ENCODE data around the gene EFCAB8. TPM values are rescaled to one million over a fixed set of nuclear protein-coding genes. Genes with fewer than 3 reads are reported as not detected.
A peak's percentile ranks its signal among the peaks of the same experiment; 100 is the strongest.
"Not testable (repeated sequence)": the region's sequence is repeated elsewhere in the genome, so short reads cannot be mapped to it uniquely, and the experiment has no call there.

EFCAB8 gene
- total and polyA plus RNA-seq, 2 experiments from 2014 or later: 0.53 TPM; not detected in 1

- DNase-seq (ENCODE audit: low spot score): peak; percentile 3
- no peaks in the 10 kb centered on the region for H4K20me1 ChIP-seq (ENCODE audit: insufficient read depth, poor library complexity, severe bottlenecking)
- no peak overlapping the region for H3K27ac ChIP-seq
- no peaks in the 10 kb centered on the region for H3K9me2 ChIP-seq (replicated peaks; ENCODE audit: insufficient read depth)
- H3K27me3 ChIP-seq: no peaks in the 10 kb centered on the region
- H3K79me2 ChIP-seq: no peaks in the 10 kb centered on the region
- H2AFZ ChIP-seq: no peak overlapping the region
- no peak overlapping the region for H3K4me3 ChIP-seq
- no peaks in the 10 kb centered on the region for H3K4me1 ChIP-seq (ENCODE audit: insufficient read depth)
- no peak overlapping the region for H3K4me2 ChIP-seq
- WGBS (ENCODE audit: low lambda C conversion rate, missing lambda C conversion rate): 91% methylated on average over 28 of the region's 28 CpGs
- no peak for TF ChIP-seq EZH2 (IDR thresholded peaks at IDR 0.05; ENCODE audit: borderline replicate concordance)
- TF ChIP-seq, protein P1, sequence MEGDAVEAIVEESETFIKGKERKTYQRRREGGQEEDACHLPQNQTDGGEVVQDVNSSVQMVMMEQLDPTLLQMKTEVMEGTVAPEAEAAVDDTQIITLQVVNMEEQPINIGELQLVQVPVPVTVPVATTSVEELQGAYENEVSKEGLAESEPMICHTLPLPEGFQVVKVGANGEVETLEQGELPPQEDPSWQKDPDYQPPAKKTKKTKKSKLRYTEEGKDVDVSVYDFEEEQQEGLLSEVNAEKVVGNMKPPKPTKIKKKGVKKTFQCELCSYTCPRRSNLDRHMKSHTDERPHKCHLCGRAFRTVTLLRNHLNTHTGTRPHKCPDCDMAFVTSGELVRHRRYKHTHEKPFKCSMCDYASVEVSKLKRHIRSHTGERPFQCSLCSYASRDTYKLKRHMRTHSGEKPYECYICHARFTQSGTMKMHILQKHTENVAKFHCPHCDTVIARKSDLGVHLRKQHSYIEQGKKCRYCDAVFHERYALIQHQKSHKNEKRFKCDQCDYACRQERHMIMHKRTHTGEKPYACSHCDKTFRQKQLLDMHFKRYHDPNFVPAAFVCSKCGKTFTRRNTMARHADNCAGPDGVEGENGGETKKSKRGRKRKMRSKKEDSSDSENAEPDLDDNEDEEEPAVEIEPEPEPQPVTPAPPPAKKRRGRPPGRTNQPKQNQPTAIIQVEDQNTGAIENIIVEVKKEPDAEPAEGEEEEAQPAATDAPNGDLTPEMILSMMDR (IDR thresholded peaks at IDR 0.05; ENCODE audit: poor library complexity): no peak
- no peak for TF ChIP-seq EZH2phosphoT487 (IDR thresholded peaks at IDR 0.05; ENCODE audit: low read depth, severe bottlenecking, unreplicated experiment)
- no peaks in the 10 kb centered on the region for H3K36me3 ChIP-seq (replicated peaks; ENCODE audit: insufficient read depth, low read depth)
- peaks cover 5% of the 10 kb centered on the region for H3K9me3 ChIP-seq (ENCODE audit: low read depth)
Observed at GRCh38 chr20:32960849-32961731, 102.4 kb downstream of the EFCAB8 start.

DNA sequence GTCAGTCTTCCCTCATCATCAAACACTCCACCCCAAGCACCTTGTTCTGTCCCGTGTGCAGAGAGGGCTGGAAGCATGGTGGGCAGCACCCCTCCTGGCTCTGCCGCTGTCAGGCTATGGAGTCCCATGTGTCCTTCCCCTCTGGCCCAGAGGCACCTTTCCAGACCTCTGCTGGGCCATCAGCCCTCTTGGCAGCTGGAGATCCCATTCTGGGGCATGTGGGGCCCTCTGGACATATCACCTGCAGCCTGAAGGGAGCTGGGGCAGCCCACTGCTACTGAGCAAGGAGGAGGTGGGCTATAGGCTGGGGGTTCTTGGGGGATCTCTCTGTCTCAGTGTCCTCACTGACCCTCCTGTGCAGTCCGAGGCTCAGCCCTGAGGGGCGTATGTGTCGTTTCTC is 103.3 kb downstream of the EFCAB8 start:
- no peak for TF ChIP-seq EZH2phosphoT487 (IDR thresholded peaks at IDR 0.05; ENCODE audit: low read depth, severe bottlenecking, unreplicated experiment)
- no peak for TF ChIP-seq EZH2 (IDR thresholded peaks at IDR 0.05; ENCODE audit: borderline replicate concordance)
- TF ChIP-seq, protein P1 (IDR thresholded peaks at IDR 0.05; ENCODE audit: poor library complexity): no peak
- no peaks in the 10 kb centered on the region for H3K9me3 ChIP-seq (ENCODE audit: low read depth)

GRCh38 chr20:32962646-32963045 is 103.9 kb downstream of the EFCAB8 start:
- not testable (repeated sequence) for H3K4me1 ChIP-seq (ENCODE audit: insufficient read depth); DNase-seq (ENCODE audit: low spot score); H3K79me2 ChIP-seq

More for the DNA sequence above, 103.3 kb downstream of the EFCAB8 start:
- no peaks in the 10 kb centered on the region for H3K79me2 ChIP-seq
- H4K20me1 ChIP-seq (ENCODE audit: insufficient read depth, poor library complexity, severe bottlenecking): no peaks in the 10 kb centered on the region
- H3K27ac ChIP-seq: no peak overlapping the region
- WGBS (ENCODE audit: low lambda C conversion rate, missing lambda C conversion rate): 89% methylated on average over 5 of the region's 5 CpGs
- H3K36me3 ChIP-seq (replicated peaks; ENCODE audit: insufficient read depth, low read depth): no peaks in the 10 kb centered on the region
- H3K9me2 ChIP-seq (replicated peaks; ENCODE audit: insufficient read depth): no peaks in the 10 kb centered on the region
- H3K4me2 ChIP-seq: no peak overlapping the region
- no peaks in the 10 kb centered on the region for H3K4me1 ChIP-seq (ENCODE audit: insufficient read depth)
- H3K4me3 ChIP-seq: no peak overlapping the region
- H2AFZ ChIP-seq: no peak overlapping the region
- H3K27me3 ChIP-seq: no peaks in the 10 kb centered on the region
- peak; percentile 4 for DNase-seq (ENCODE audit: low spot score)

DNA sequence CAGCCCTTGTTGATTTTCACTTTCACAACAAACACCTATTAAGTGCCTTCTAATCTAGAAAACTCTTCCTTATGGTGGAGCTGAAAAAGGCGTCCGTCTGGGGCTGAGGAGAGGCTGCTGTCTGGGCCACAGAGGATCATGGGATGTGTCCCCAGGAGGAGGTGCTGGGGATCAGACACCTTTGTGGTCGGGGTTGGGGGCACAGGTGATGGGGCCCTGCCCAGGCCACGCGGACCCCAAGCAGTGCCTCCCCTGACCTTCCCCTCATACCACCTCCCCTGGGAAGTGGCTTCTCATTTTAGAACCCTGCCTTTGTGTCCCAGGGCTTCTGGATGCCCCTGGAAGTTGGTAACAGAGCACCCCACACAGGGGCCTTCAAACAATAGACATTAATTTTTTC is 104.5 kb downstream of the EFCAB8 start:
- Histone ChIP-seq H3K27me3 (no peaks in the 10 kb centered on the region), H4K20me1 (ENCODE audit: insufficient read depth, poor library complexity, severe bottlenecking) (no peaks in the 10 kb centered on the region), H3K4me2 (no peak overlapping the region), H3K9me2 (replicated peaks; ENCODE audit: insufficient read depth) (no peaks in the 10 kb centered on the region), H3K4me3 (no peak overlapping the region), H3K36me3 (replicated peaks; ENCODE audit: insufficient read depth, low read depth) (no peaks in the 10 kb centered on the region), H3K79me2 (no peaks in the 10 kb centered on the region), H3K27ac (no peak overlapping the region), H3K4me1 (ENCODE audit: insufficient read depth) (no peaks in the 10 kb centered on the region), H3K9me3 (ENCODE audit: low read depth) (no peaks in the 10 kb centered on the region), H2AFZ (no peak overlapping the region)
- no peak for DNase-seq (ENCODE audit: low spot score)
- TF ChIP-seq EZH2phosphoT487 (IDR thresholded peaks at IDR 0.05; ENCODE audit: low read depth, severe bottlenecking, unreplicated experiment) (no peak), EZH2 (IDR thresholded peaks at IDR 0.05; ENCODE audit: borderline replicate concordance) (no peak)
- TF ChIP-seq, protein P1 (IDR thresholded peaks at IDR 0.05; ENCODE audit: poor library complexity): no peak
- 80% methylated on average over 5 of the region's 5 CpGs for WGBS (ENCODE audit: low lambda C conversion rate, missing lambda C conversion rate)

More at GRCh38 chr20:32962646-32963045, 103.9 kb downstream of the EFCAB8 start:
- H4K20me1 ChIP-seq (ENCODE audit: insufficient read depth, poor library complexity, severe bottlenecking); H3K27me3 ChIP-seq; H3K4me3 ChIP-seq; H2AFZ ChIP-seq; H3K36me3 ChIP-seq (replicated peaks; ENCODE audit: insufficient read depth, low read depth); H3K4me2 ChIP-seq; H3K9me3 ChIP-seq (ENCODE audit: low read depth); H3K9me2 ChIP-seq (replicated peaks; ENCODE audit: insufficient read depth); H3K27ac ChIP-seq: not testable (repeated sequence)
- WGBS (ENCODE audit: low lambda C conversion rate, missing lambda C conversion rate): 86% methylated on average over 11 of the region's 11 CpGs
